IgD-negative memory B cell (primary cell): ENCODE data around the gene VAV2. TPM values are rescaled to one million over a fixed set of nuclear protein-coding genes. Genes with fewer than 3 reads are reported as not detected.

Experiments used
- H3K27ac Mint-ChIP-seq, 3 donors: one replicate each; pipeline ENCODE4 v1.8.0; 2020 to 2022; ENCODE audit warnings: mild to moderate bottlenecking in 3 of 3, mixed read lengths in 3 of 3, moderate library complexity in 1 of 3
- H3K27me3 Mint-ChIP-seq: one replicate; pipeline ENCODE4 v1.8.0; 2021; ENCODE audit warnings: mixed read lengths
- H3K36me3 Mint-ChIP-seq: one replicate; pipeline ENCODE4 v1.8.0; 2020; ENCODE audit warnings: mild to moderate bottlenecking, mixed read lengths
- H3K4me1 Mint-ChIP-seq, 3 donors: one replicate each; pipeline ENCODE4 v1.8.0; 2020 to 2022; ENCODE audit warnings: mixed read lengths in 3 of 3, mild to moderate bottlenecking in 1 of 3
- H3K4me3 Mint-ChIP-seq, 4 donors: one replicate each; pipeline ENCODE4 v1.8.0; 2020 to 2022; ENCODE audit warnings: mild to moderate bottlenecking in 4 of 4, mixed read lengths in 4 of 4, moderate library complexity in 3 of 4
- H3K9me3 Mint-ChIP-seq, 3 donors: one replicate each; pipeline ENCODE4 v1.8.0; 2020 to 2021; ENCODE audit warnings: mixed read lengths in 3 of 3, mild to moderate bottlenecking in 1 of 3
- polyA plus RNA-seq: library from polyadenylated mRNA; unstranded; fragments of 300-500 nt; fragmentation: Illumina TruSeq; gene quantifications from one replicate; pipeline ENCODE4 v1.2.3, GENCODE V29; 2021

VAV2 gene
- polyA plus RNA-seq, 1 donor from 2014 or later: 28.7 TPM

DNA sequence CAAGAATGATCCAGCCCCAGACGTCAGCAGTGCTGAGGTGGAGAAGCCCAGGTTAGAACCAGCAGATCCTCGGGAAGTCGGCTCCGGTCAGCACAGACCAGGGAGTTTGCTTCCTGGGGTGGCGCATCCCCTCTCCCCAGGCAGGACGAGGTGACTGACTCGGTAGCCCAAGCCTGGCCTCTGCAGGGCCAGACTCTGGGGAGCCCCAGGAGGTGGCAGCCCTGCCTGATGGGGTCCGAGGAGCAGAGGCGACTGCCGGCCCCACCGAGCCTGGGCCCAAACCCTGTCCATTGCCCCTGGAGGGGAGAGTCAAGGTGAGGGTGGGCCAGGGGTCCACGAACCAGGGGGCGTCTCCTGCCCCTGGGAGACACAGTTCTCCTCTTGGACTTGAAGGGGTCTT lies 201.1 kb downstream of the VAV2 start:
- Mint-ChIP-seq H3K4me1 (peaks cover 29 to 54% (median 50%) of the 10 kb centered on the region in 3 donors), H3K27me3 (no peaks in the 10 kb centered on the region), H3K27ac (no peak overlapping the region), H3K4me3 (no peak overlapping the region), H3K9me3 (no peaks in the 10 kb centered on the region), H3K36me3 (peaks cover 2% of the 10 kb centered on the region)

DNA sequence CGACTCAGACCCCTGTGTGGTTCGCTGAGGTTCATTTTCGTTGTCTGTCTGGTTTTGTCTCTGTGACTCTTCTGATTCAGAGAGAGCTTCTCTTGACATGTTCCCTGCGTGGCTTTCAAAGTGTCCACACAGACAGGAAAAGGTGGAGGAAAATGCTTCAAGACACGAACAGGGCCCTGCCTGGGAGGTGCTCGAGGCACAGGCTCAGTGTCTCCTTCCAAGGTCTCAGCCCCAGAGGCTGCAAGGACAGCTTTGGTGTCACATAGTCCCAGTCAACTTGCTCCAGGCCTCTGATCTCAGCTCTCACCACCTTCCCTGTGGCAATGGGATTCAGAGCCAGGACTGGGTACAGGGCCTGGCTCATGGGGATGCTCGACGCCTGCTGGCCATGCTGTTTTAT lies 202.3 kb downstream of the VAV2 start:
- H3K27ac Mint-ChIP-seq: peak overlapping the region; percentile 48 to 82 (median 77)
- no peaks in the 10 kb centered on the region for H3K9me3 Mint-ChIP-seq
- no peak overlapping the region for H3K4me3 Mint-ChIP-seq
- H3K36me3 Mint-ChIP-seq: peaks cover 2% of the 10 kb centered on the region
- no peaks in the 10 kb centered on the region for H3K27me3 Mint-ChIP-seq
- H3K4me1 Mint-ChIP-seq: peaks cover 32 to 59% (median 57%) of the 10 kb centered on the region in 3 donors

DNA sequence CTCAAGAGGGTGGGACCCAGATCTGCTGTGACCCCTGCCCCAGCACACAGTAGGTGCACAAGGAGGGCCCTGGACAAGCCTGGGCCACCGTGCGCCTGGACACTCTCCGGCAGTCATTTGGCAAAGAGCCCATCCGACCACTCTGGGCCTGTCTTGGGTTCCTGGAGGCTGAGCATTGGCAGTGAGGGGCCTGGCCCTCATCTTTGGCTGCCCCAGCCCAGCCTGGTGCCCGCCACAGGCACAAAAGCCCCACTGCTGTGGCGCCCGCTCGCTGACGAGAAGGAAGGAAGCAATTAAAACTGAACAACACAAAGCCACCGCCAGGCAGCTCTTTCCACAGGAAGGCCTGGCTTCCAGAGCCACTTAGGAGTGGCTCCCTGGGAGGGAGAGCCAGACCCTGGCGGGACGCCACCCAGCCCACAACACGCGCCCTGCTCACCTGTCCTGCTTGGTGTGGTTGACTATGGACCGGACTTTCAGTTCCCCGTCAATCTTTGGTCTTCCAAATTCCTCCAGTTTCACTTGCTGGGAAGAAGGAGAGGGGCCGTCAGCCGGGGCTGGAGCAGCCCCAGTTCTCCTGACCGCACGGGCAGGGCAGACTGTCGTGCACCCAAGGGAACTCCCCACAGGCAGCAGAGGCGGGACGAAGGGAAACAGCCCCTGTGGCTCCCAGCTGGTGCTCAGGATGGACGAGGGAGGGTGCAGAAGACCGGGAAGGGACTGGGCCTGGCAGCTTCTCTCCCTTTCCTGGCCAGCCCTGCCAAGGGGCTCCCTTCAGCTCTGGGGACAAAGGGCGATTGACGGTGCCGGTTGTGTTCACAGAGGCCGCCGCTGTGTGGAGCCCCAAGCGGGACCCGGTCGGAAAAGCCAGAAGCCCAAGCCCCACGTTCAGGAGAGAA lies 203.1 kb downstream of the VAV2 start:
- Mint-ChIP-seq H3K4me3 (peak overlapping the region; percentile 46 to 83 (median 59)), H3K36me3 (peaks cover 2% of the 10 kb centered on the region), H3K27ac (peak overlapping the region in 2 of 3 donors; percentile 84 to 88)

DNA sequence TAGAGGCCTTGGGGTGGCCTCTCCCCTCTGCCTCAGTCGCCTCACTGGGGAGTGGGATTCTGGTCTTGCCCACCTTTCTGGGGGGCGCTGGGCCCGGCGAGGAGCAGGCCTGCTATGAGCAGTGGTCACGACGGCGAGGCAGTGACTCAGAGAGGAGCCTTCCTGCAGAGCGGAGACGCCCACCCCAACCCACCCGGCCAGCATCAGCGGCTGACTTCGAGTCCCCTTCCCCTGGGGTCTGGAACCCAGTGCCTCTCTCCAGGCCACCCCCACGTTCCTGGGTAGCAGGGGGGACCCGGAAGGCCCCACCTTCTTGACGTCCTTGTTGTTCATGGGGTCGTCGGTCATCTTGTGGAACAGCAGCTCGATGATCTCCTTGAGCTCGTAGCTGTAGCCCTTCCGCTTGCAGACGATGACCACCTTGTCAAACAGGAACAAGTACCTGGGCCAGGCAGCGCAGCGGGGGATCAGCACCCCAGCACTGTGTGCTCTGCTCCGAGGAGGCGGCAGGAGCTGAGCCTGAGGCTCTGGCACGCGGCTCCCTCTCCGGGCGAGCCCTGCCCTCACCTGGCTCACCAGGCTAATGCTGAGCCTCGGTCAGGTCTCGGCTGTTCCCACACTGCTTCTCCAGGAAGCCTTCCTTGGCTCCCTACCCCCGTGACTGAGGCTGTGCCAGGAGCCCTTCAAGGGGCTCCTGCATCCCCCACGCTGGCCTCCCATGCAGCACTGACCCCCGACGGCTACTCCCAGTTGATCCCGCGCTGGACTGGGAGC lies 203.9 kb downstream of the VAV2 start:
- no peaks in the 10 kb centered on the region for H3K9me3 Mint-ChIP-seq
- peak overlapping the region in 3 of 4 donors; percentile 83 to 87 (median 85) for H3K4me3 Mint-ChIP-seq
- no peaks in the 10 kb centered on the region for H3K27me3 Mint-ChIP-seq
- H3K4me1 Mint-ChIP-seq: peaks cover 31 to 58% (median 54%) of the 10 kb centered on the region in 3 donors
- H3K36me3 Mint-ChIP-seq: peaks cover 2% of the 10 kb centered on the region
- peak overlapping the region; percentile 83 to 95 (median 88) for H3K27ac Mint-ChIP-seq

More for the DNA sequence above, 203.1 kb downstream of the VAV2 start:
- Mint-ChIP-seq H3K4me1 (peaks cover 34 to 59% (median 57%) of the 10 kb centered on the region in 3 donors), H3K27me3 (no peaks in the 10 kb centered on the region), H3K9me3 (no peaks in the 10 kb centered on the region)

DNA sequence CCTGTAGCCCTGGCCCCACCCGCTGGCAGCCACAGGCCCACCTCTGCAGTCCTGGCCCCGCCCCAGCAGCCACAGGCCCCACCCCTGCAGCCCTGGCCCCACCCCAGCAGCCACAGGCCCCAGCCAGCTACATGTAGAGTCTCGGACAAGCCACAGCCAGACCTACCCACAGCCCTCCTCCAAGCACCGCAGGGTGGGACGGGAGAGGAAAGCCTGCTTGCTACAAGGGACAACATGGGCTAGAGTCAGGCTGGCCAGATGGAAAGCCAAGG lies 204.4 kb downstream of the VAV2 start:
- H3K27me3 Mint-ChIP-seq: no peaks in the 10 kb centered on the region
- H3K36me3 Mint-ChIP-seq: peaks cover 2% of the 10 kb centered on the region
- H3K9me3 Mint-ChIP-seq: no peaks in the 10 kb centered on the region
- peak overlapping the region; percentile 83 to 95 (median 83) for H3K27ac Mint-ChIP-seq
- H3K4me3 Mint-ChIP-seq: peak overlapping the region in 2 of 4 donors; percentile 85 to 87
- H3K4me1 Mint-ChIP-seq: peaks cover 33 to 57% (median 57%) of the 10 kb centered on the region in 3 donors

DNA sequence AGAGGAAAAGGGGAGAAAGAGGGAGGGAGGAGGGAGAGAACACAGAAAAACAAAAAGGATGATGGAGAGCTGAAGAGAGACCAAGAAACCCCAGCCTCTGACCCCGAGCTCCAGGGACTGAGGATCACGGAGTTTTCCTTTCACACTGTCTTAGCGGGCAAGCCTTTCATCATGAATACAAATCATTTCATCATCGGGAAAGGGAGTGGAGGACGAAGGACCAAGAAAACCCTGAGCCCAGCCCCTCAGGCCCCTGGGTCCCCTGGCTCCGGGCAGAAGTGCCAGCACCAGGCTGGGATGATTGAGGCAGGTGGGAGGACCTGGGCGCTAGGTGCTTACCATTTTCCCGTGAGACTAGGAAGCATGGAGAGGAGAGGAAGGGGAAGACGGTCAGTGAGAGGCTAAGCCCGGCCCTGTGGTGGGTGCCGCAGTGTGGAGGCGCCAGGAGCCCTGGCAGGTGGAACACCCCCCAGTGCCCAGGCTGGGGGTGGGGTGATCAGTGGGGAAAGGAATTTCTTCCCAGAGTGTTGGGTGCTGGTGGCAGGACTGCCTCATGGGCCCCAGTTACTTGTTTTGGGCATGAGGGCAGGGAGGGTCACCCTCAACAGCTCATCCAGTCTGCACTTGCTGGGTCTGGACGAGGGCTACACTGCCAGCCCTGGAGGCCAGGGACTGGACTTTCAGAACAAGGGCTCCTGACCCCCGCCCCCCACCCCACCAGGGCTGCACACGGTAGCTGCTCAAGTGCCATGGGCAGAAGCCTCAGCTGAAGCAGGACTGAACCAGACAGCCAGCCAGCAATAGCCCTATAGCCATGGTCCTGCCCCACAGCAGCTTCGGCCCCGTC lies 205.0 kb downstream of the VAV2 start:
- Mint-ChIP-seq H3K4me1 (peaks cover 39 to 60% (median 60%) of the 10 kb centered on the region in 3 donors), H3K9me3 (no peaks in the 10 kb centered on the region), H3K36me3 (peaks cover 3% of the 10 kb centered on the region), H3K27me3 (no peaks in the 10 kb centered on the region), H3K4me3 (peak overlapping the region; percentile 48 to 94 (median 82)), H3K27ac (peak overlapping the region; percentile 83 to 98 (median 95))

DNA sequence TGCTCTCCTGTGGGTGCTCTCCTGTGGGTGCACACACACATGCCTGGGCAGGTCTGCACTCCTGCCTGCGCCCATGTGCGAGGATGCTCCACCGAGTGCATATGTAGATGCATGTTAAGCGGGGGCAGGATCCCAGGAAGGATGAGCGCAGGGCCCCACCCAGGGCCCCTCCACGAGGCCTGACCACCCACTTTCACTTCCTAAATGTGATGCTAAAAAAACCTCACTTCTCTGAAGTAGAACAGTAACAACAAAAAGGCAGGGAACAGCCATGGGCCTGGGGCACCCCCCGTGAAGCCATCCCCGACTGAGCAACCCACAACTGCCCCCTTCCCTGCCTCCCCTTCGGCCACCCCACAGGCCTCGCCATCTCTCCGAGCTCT lies 205.8 kb downstream of the VAV2 start:
- H3K4me3 Mint-ChIP-seq: peak overlapping the region; percentile 48 to 94 (median 82)
- peaks cover 42 to 60% (median 57%) of the 10 kb centered on the region in 3 donors for H3K4me1 Mint-ChIP-seq
- peak overlapping the region; percentile 83 to 98 (median 95) for H3K27ac Mint-ChIP-seq
- H3K27me3 Mint-ChIP-seq: no peaks in the 10 kb centered on the region
- peaks cover 5% of the 10 kb centered on the region for H3K36me3 Mint-ChIP-seq
- no peaks in the 10 kb centered on the region for H3K9me3 Mint-ChIP-seq

DNA sequence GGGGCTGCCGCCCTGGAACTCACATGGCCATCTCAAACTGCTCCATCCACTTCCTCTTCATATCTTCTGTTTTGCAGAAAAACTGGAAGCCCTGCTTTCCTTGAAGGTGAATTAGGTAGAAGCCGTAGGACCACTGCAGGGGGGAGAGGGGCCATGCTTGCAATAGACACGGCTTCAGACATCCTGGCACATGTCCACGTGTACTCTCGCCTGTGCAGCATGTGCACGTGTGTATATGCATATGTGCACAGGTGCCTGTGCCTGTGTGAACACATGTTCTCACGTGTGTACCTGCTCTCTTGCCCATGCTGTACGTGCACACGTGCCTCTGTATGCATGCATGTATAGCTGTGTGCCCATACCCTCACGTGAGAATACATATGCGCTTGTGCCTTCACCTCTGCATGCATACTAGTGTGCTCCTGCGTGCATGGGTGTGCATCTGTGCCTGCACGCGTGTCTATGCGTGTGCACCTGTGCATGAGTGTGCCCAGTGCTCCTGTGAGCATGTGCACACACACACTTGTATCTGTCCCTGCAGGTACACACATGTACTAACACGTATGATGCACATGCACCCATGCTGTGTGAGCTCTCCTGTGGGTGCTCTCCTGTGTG lies 206.3 kb downstream of the VAV2 start:
- Mint-ChIP-seq H3K4me3 (peak overlapping the region; percentile 48 to 94 (median 82)), H3K27ac (peak overlapping the region; percentile 83 to 98 (median 95)), H3K27me3 (no peaks in the 10 kb centered on the region), H3K36me3 (peaks cover 5% of the 10 kb centered on the region), H3K9me3 (no peaks in the 10 kb centered on the region), H3K4me1 (peaks cover 42 to 60% (median 57%) of the 10 kb centered on the region in 3 donors)

DNA sequence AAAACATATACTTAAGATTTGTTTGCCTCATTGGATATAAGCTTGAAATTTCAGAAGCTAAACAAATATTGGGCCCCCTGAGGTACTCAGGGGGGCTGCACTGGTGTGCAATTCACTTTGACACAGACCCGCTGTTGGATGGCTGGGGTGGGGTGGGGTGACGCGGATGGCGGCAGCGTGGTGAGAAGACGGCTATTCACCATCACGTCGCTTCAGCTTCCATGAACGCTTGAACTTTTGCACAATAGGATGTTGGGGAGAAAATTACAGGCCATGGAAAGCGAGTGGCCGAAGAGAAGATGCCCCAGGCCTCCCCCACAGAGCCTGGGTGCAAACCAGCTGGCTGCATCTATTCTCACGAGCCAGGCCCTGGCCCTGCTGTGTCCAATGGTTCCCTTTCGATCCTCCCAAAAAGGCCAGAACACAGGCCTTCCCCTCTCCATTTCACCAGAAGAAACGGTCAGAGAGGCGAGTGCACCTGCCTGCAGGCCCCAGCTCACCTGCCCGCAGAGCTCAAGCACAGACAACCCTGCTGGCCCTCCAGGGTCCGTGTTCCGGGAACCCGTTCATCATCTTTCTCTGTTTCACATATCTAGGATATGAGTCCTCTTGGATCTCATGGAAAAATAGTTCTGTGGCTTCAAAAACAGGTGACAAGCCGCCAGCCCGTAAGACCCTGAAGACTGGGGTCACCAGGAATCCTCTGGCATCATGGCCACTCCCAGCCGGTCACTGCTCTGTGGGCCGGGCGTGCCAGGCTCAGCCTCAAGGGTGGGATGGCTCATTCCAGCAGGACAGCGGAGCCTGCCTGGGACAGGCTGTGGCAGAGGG lies 207.2 kb downstream of the VAV2 start:
- Mint-ChIP-seq H3K27ac (peak overlapping the region; percentile 36 to 98 (median 83)), H3K27me3 (no peaks in the 10 kb centered on the region), H3K9me3 (no peaks in the 10 kb centered on the region), H3K4me3 (peak overlapping the region in 3 of 4 donors; percentile 68 to 92 (median 69)), H3K36me3 (peaks cover 5% of the 10 kb centered on the region), H3K4me1 (peaks cover 39 to 58% (median 54%) of the 10 kb centered on the region in 3 donors)

DNA sequence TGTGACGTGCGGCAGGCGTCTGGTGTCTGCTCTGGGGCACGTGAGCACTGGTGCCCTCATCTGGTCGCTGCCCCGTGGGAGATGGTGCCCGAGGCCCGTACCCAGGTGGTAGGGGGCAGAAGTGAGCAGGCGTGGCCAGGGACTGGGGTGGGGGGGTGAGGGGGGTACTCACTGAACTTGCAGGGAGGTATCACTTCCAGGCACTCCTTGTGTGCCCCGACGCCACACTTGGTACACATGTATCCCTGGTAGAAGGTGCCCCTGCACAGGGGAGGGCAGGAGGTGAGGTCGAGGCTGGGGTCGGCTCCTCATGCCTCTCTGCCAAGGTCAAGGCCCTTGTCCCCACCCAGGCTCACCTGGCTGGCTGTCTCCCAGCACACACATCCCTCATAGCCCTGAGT lies 208.8 kb downstream of the VAV2 start:
- peaks cover 5% of the 10 kb centered on the region for H3K36me3 Mint-ChIP-seq
- H3K27ac Mint-ChIP-seq: peak overlapping the region in 2 of 3 donors; percentile 83 to 97

DNA sequence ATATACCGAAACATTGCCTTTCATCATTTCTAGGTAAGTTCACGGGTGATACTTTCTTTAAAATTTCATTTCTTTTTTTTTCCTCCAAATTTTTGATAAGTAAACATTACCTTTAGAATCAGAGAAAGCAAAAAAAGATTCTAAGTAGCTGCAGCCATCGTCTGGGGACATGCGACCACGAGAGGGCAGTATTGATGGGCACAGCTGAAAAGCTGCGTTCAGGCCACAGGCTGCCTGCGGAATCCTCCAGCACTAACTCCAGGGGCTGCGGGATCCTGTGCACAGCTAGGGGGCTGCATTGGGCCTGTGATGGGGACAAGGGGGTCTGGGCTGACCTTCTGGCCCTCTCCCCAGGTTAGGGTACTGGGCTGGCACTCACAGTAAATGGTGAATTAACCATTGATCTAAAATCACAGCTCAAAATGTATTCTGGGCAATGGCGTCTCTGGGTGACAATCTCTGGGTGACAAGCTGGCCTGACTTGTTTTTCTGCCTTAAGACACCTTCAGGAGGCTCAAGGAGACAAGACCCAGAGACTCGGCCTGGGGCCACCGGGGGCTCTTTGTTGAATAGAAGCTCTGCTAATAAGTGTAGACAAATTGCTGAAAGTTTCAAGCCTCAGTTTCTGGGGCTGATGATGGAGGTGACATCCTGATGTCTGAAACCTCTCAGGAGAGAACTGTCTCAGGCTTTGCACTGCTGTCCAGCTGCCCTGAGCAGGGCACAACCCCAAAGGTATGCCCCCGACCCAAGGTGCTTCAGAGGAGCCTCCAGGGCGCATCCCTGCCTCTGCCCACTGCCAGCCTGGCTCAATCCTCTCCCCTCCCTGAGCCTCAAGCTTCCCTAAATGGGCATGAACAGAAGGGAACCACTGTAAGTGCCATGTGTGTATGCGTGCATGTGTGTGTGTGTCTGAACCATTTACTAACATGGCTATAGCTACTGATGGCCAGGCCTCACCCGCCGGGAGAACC lies 209.7 kb downstream of the VAV2 start:
- Mint-ChIP-seq H3K4me1 (peaks cover 32 to 46% (median 42%) of the 10 kb centered on the region in 3 donors), H3K4me3 (peak overlapping the region in 3 of 4 donors; percentile 70 to 84 (median 81)), H3K36me3 (peaks cover 5% of the 10 kb centered on the region), H3K9me3 (no peaks in the 10 kb centered on the region), H3K27me3 (no peaks in the 10 kb centered on the region), H3K27ac (peak overlapping the region; percentile 83 to 97 (median 89))

More for the DNA sequence above, 208.8 kb downstream of the VAV2 start:
- peak overlapping the region in 3 of 4 donors; percentile 52 to 81 (median 70) for H3K4me3 Mint-ChIP-seq
- peaks cover 32 to 49% (median 46%) of the 10 kb centered on the region in 3 donors for H3K4me1 Mint-ChIP-seq
- no peaks in the 10 kb centered on the region for H3K27me3 Mint-ChIP-seq
- no peaks in the 10 kb centered on the region for H3K9me3 Mint-ChIP-seq

DNA sequence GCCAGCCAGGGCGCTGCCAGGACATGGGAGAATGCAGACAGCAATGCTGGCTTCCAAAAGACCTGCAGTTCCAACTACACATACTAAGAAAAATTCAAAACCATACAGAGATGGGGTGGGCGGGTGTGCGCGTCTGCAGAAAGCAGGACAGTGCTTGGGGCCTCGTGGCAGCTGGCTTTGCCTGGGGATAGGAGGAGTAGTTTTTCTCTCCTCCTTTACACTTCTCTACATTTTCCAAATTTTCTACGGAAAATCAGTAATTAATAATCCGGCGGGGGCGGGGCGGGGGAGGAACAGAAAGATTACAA lies 210.3 kb downstream of the VAV2 start:
- H3K27ac Mint-ChIP-seq: peak overlapping the region in 2 of 3 donors; percentile 83 to 97
- peaks cover 32 to 42% (median 39%) of the 10 kb centered on the region in 3 donors for H3K4me1 Mint-ChIP-seq
- no peaks in the 10 kb centered on the region for H3K9me3 Mint-ChIP-seq
- H3K4me3 Mint-ChIP-seq: peak overlapping the region in 1 of 4 donors; percentile 84
- H3K36me3 Mint-ChIP-seq: peaks cover 5% of the 10 kb centered on the region
- H3K27me3 Mint-ChIP-seq: no peaks in the 10 kb centered on the region
